AG08395 (cell line): ENCODE measurements around the gene BEAN1.

Experiments
- DNase-seq: peaks from one replicate; pipeline ENCODE4 v3.0.0; 2012; ENCODE audit warnings: mixed read lengths, low spot score

The BEAN1 gene

DNA sequence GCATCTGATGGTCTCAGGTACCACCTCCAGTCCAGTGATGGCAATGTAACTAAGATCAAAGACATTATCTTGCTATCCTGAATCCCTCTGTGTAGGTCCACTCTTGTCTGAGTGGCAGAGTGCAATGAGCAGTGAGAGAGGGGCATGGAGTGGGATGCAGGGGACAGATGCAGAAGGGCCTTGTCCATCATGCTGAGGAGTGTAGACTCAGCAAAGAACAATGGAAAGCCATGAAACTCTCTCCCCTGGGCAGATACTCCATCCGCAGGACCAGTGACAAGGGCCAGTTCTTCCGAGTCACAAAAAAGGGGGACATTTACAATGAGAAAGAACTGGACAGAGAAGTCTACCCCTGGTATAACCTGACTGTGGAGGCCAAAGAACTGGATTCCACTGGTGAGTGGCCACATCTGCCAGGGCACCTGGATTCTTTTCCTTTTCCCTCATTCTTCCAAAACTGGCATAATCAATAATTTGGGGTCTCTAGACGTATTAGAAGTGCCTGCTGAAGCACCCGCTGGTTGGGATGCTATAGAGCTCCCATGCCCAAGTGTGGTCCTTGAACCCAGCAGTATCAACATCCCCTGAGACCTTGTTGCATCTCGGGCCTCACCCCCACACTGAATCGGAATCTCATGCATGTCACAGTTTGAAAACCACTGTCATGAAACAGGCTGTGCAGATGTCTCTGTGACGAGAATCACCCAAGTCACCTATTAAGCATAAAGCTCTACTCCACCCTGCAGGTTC is 31.1 kb upstream of the BEAN1 start:
- no peak for DNase-seq

DNA sequence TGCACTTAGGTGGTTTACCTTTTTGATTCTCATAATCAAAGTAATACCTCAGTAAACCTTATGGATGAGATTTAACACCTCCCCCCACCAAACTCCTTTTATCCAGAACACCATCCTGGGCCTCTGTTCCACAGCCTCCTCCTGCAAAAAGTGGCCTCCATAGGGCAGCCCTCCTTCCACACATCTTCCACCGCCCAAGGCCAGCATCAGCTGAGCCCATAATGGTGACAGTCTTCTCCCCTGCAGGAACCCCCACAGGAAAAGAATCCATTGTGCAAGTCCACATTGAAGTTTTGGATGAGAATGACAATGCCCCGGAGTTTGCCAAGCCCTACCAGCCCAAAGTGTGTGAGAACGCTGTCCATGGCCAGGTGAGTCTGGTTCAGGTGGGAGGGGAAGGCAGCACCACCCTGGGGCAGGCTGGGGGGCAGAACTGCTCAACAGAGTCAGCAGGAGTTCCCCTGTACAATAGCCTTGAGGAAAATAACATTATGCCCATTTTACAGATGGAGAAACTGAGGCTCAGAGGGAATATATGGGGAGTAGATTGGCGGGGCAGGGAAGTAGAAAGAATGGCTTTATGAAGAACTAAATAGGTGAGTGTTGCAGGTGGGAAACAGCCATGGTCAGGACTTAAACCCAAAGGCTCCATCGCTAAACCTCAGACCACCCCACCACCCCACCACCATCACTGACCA is 29.2 kb upstream of the BEAN1 start:
- no peak for DNase-seq

- DNase-seq = peak; percentile 25
Observed at GRCh38 chr16:66399031-66399430, 28.1 kb upstream of the BEAN1 start.

DNA sequence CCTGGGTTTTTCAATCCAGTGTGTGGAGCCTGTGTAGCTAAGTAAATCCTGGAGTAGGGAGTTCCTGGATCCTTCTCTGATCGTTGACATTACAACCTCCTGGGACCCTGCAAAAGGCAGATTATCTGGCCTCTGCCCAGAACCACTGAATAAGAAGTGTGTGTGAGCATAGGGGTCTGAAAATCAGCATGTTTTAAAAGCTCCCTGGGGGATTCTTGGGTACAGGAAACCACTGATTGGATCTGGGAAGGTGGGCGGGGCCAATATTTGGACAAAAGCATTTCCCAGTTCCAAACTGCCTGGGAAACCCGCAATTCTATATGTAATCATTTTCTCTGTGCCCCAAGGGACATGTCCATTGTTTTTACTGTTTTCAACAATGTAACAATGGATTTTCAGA is 27.2 kb upstream of the BEAN1 start:
- DNase-seq = no peak

GRCh38 chr16:66400503-66401380 is 26.4 kb upstream of the BEAN1 start:
- DNase-seq = no peak

GRCh38 chr16:66401610-66402009 is 25.5 kb upstream of the BEAN1 start:
- DNase-seq = no peak

- no peak for DNase-seq
Observed at GRCh38 chr16:66402166-66402565, 24.9 kb upstream of the BEAN1 start.

GRCh38 chr16:66402591-66403230 is 24.4 kb upstream of the BEAN1 start:
- no peak for DNase-seq

DNA sequence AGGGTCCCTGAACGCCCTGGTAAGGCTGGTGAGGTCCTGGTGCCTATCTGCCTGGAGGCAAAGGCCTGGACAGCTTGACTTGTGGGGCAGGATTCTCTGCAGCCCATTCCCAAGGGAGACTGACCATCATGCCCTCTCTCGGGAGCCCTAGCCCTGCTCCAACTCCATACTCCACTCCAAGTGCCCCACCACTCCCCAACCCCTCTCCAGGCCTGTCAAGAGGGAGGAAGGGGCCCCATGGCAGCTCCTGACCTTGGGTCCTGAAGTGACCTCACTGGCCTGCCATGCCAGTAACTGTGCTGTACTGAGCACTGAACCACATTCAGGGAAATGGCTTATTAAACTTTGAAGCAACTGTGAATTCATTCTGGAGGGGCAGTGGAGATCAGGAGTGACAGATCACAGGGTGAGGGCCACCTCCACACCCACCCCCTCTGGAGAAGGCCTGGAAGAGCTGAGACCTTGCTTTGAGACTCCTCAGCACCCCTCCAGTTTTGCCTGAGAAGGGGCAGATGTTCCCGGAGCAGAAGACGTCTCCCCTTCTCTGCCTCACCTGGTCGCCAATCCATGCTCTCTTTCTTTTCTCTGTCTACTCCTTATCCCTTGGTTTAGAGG is 23.5 kb upstream of the BEAN1 start:
- DNase-seq = no peak

GRCh38 chr16:66405057-66405783 is 21.9 kb upstream of the BEAN1 start:
- no peak for DNase-seq

DNA sequence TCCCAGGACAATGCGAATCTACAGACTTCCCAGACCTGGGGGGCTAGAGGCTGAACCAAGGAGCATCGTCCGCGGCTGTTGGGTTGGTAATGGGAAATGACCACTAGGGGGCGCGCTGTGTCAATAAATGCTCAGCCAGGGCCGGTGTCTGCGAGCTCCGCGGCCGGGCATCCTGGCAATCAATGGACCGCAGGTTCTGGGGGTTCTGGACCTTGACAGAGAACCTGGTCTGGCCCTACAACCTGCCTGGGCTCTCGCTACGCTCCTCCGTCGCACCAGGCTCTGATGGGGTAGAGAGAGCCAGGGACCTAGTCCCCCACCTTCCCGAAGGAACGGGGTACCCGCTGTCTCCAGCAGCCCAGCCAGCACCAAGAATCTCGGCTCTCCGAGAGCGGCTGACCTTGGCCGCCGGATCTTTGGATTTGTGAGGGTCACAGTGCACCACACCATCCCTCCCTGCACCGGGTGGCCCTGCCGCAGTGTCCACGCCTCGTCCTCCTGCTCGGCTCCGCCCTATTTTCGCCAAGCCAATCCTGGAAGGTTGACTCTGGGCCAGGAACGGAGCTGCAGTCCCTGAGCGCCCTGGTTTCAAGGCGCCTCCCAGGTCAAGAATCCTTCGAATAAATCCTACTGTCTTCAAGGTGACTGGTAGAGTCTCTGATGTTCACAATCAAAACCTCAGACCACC is 20.4 kb upstream of the BEAN1 start:
- DNase-seq = peak; percentile 92

GRCh38 chr16:66408163-66409048 is 18.7 kb upstream of the BEAN1 start:
- peak; percentile 24 for DNase-seq

DNA sequence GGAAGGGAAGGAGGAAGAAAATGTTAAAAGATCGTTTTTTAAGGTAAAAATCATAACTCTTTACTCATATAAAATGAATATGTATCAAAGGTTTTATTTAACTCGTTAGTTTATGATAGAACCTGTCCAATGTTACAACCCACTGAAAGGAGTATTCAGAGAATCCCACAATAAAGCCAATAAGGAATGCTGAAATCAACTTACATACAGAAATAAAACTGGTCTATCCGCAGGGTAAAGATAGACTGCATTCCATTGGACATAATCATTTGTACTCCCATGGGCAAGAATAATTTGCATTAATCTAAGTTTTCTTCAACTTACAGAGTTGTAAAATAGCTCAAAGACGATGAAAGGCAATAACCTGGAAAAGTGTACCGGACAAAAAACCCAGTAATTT is 17.9 kb upstream of the BEAN1 start:
- no peak for DNase-seq

- DNase-seq = no peak
Observed at GRCh38 chr16:66412182-66412581, 14.9 kb upstream of the BEAN1 start.

DNA sequence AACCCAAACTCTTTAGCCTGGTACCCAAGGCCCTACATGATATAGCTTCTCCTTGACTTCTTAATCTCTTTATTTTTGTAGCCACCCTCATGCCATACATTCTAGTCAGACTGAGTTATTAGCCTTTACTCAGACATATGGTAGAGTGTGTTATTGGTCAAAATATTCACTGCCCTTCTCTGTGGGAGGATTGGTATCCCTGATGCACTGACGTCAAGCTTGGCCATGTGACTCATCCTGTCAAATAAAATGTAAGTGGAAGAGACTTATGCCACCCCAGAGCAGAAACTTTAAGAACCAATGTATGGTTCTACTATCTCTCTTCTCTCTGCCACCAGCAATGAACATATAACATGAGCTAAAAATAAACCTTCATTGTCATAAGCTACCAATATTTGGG is 12.2 kb upstream of the BEAN1 start:
- no peak for DNase-seq

DNA sequence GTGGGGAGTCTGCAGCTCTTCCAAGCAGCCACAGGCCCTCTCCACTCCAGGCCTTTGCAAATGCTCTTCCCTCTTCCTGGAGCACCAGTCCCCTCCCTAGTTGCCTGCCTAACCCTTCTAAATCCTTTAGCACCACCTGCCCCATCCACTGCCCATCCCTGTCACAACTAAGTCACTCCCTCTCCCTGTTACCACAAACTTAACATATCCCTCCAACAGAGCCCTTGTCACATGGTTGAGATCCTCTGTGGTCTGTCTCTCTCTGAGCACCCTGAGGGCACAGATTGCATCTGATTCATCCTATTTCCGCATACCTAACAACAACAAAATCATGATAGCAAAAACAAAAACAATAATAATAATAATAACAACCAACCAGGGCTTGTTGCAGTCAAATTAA is 11.0 kb upstream of the BEAN1 start:
- no peak for DNase-seq

DNA sequence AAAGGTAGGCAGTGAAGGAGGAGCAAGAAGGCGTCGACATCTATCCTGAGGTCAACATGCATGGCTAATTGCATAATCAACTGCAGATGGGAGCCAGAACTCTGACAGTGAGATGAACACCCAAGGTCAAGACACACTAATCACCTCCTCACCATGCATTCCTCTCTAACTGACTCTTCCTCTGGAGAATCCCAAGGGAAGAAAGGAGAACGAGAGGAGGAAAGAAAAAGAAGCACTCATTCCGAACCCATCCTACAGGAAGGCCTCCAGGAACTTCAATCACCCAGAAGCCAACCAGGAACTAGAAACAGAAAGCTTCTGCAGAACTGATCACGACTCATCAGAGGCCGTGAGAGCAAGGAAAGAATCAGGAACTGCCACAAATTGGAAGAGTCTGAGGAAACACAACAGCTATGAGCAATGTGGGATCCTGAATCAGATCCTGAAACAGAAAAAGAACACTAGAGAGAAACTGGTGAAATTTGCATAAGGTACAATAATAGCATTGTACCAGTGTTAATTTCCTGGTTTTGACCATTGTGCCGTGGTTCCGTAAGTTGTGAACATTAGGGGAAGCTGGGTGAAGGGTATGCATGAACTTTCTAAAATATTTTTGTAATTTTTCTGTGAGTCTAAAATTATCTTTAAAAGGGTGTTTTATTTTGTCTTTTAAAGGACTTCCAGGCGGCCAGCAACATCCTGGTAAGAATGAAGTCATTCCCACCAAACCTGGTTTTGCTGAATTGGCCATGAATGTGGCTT is 10.0 kb upstream of the BEAN1 start:
- DNase-seq = peak; percentile 80

- no peak for DNase-seq
Observed at GRCh38 chr16:66418165-66418962, 8.7 kb upstream of the BEAN1 start.
